Sigmoid colon (tissue), 7 donors: ENCODE measurements around the gene GRAMD1B. TPM values are rescaled to one million over a fixed set of nuclear protein-coding genes. Genes with fewer than 3 reads are reported as not detected.

ENCODE experiments used
- DNase-seq: peaks from one replicate; pipeline ENCODE4 v3.0.0-alpha.2; 2019
- H3K27ac ChIP-seq, 4 donors: fragments of 200-600 bp; sonication (generic); one replicate each; pipeline ENCODE4 v1.5.1; 2016 to 2019; ENCODE audit warnings: mild to moderate bottlenecking in 1 of 4
- H3K27me3 ChIP-seq, 3 donors: fragments of 200-600 bp; sonication (generic); one replicate each; pipeline ENCODE4 v1.5.1; 2019; ENCODE audit warnings: mild to moderate bottlenecking in 1 of 3
- H3K36me3 ChIP-seq, 4 donors: fragments of 200-600 bp; sonication (generic); one replicate each; pipeline ENCODE4 v1.5.1; 2016 to 2019
- H3K4me1 ChIP-seq, 4 donors: fragments of 200-600 bp; sonication (generic); one replicate each; pipeline ENCODE4 v1.5.1; 2017 to 2019
- H3K4me3 ChIP-seq, 4 donors: fragments of 200-600 bp; sonication (generic); one replicate each; pipeline ENCODE4 v1.5.1; 2017 to 2019; ENCODE audit warnings: mild to moderate bottlenecking in 2 of 4, moderate library complexity in 1 of 4
- H3K9me3 ChIP-seq, 4 donors: fragments of 200-600 bp in 3 of 4; sonication (generic) in 3 of 4; one replicate each; pipeline versions ENCODE4 v1.5.1 to v1.6.1; 2013 to 2019
- EP300 ChIP-seq, 4 donors: sonication (generic); formaldehyde crosslinking; IDR thresholded peaks; one replicate each; pipeline ENCODE4 v1.6.1; 2017; ENCODE audit warnings: antibody characterized with exemption in 4 of 4
- POLR2A ChIP-seq, 2 donors: fragments of 450-650 bp; IDR thresholded peaks; one replicate each; pipeline ENCODE4 v1.6.1; 2016; ENCODE audit warnings: antibody characterized with exemption in 2 of 2, mild to moderate bottlenecking in 2 of 2, moderate library complexity in 2 of 2
- POLR2AphosphoS5 ChIP-seq, 4 donors: sonication (generic); formaldehyde crosslinking; IDR thresholded peaks; one replicate each; pipeline ENCODE4 v1.6.1; 2017; ENCODE audit warnings: antibody characterized with exemption in 4 of 4
- WGBS, 2 donors: extraction: QIAGEN DNeasy Blood & Tissue Kit; methylation state at CpG; one replicate each; pipeline ENCODE4 v1.1.7; 2013; 5-methylcytosine and 5-hydroxymethylcytosine counted together
- intact Hi-C: fragments of 100-400 bp; cut with DNase I; formaldehyde crosslinking; loops from one replicate; pipeline ENCODE4 v1.15.1; 2023
- polyA plus RNA-seq, 3 donors: library from polyadenylated mRNA; stranded (reverse); fragments of 200-250 nt; gene quantifications; one replicate each; pipeline ENCODE4 v1.2.3, GENCODE V29; 2013
- total RNA-seq, 4 donors: library from RNA; depleted of rRNA; stranded (reverse); fragments of >200 nt; gene quantifications; one replicate each; pipeline ENCODE4 v1.1.0, GENCODE V29; 2016
- TF ChIP-seq, protein P1 (sequence below), 4 experiments: fragments of 450-650 bp in 3 of 4; fragments of 200-600 bp in 1 of 4; IDR thresholded peaks; one replicate each; pipeline ENCODE4 v1.5.1; 2016 to 2019; ENCODE audit warnings: antibody characterized with exemption in 4 of 4, mild to moderate bottlenecking in 3 of 4, moderate library complexity in 2 of 4
- donor health status: healthy with polysubstance abuse.
- donor health status: Bipolar disorder and iron deficiency.
- donor health status: healthy.

Gene GRAMD1B
- total and polyA plus RNA-seq, 7 donors = 1.8 to 5.0 (median 3.5) TPM

DNA sequence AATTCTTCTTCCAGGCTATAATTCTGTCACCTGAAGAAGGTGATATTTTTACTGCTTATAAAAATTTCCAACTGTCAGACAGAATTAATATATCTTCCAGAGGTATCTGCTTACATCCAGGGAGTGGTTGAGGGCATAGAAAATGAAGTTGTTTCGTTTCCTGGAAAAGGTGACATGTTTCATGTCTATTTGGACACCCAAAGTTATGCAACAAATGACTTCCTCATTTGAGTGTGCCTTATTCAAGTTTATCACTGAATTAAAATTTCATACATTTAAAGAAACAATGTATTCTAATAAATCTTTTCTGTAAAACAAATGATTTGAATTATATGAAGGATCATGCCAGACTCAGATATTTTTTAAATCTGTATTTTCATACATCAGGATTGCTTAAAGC, 8.5 kb upstream of the GRAMD1B start:
- Histone ChIP-seq H3K27ac (no peak overlapping the region), H3K9me3 (no peaks in the 10 kb centered on the region), H3K4me3 (no peak overlapping the region), H3K4me1 (no peaks in the 10 kb centered on the region), H3K36me3 (no peaks in the 10 kb centered on the region), H3K27me3 (no peaks in the 10 kb centered on the region)
- TF ChIP-seq, protein P1, sequence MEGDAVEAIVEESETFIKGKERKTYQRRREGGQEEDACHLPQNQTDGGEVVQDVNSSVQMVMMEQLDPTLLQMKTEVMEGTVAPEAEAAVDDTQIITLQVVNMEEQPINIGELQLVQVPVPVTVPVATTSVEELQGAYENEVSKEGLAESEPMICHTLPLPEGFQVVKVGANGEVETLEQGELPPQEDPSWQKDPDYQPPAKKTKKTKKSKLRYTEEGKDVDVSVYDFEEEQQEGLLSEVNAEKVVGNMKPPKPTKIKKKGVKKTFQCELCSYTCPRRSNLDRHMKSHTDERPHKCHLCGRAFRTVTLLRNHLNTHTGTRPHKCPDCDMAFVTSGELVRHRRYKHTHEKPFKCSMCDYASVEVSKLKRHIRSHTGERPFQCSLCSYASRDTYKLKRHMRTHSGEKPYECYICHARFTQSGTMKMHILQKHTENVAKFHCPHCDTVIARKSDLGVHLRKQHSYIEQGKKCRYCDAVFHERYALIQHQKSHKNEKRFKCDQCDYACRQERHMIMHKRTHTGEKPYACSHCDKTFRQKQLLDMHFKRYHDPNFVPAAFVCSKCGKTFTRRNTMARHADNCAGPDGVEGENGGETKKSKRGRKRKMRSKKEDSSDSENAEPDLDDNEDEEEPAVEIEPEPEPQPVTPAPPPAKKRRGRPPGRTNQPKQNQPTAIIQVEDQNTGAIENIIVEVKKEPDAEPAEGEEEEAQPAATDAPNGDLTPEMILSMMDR (IDR thresholded peaks at IDR 0.05) = no peak
- no peak for TF ChIP-seq EP300 (IDR thresholded peaks at IDR 0.05)
- TF ChIP-seq POLR2AphosphoS5 (IDR thresholded peaks at IDR 0.05) = no peak
- TF ChIP-seq POLR2A (IDR thresholded peaks at IDR 0.05) = no peak
- 33 to 35% methylated on average over 1 of the region's 1 CpG for WGBS, 2 donors
- intact Hi-C loops = no loop called here
- no peak for DNase-seq

DNA sequence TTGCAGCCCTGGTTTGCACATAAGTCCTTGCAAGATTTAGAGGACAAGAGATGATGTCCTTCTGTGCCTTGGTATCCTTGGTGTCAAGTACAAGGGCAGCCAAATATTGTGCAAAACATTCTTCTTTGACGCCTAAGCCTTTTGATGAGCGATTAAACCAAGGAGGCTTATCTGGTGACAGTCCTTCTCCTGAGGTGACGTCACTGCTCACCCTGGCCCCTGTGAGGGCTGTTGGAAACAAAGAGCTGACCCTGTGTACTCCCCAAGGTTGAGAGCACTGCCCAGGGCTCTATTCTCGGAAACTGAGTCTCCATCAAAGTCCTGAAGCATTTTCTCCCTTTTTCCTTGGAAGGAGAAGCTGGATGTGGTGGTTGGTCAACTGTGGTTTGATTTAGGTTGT, 4.7 kb upstream of the GRAMD1B start:
- Histone ChIP-seq H3K9me3 (no peaks in the 10 kb centered on the region), H3K36me3 (no peaks in the 10 kb centered on the region), H3K4me1 (peaks cover 0 to 11% (median 6%) of the 10 kb centered on the region in 4 donors), H3K27ac (no peak overlapping the region), H3K4me3 (no peak overlapping the region), H3K27me3 (peaks cover 0 to under 1% (median 0%) of the 10 kb centered on the region in 3 donors)
- 86 to 90% methylated on average over 4 of the region's 4 CpGs for WGBS, 2 donors
- no peak for DNase-seq
- intact Hi-C loops = no loop called here
- TF ChIP-seq, protein P1 (IDR thresholded peaks at IDR 0.05) = no peak
- TF ChIP-seq POLR2A (IDR thresholded peaks at IDR 0.05) = no peak
- TF ChIP-seq POLR2AphosphoS5 (IDR thresholded peaks at IDR 0.05) = no peak
- no peak for TF ChIP-seq EP300 (IDR thresholded peaks at IDR 0.05)

DNA sequence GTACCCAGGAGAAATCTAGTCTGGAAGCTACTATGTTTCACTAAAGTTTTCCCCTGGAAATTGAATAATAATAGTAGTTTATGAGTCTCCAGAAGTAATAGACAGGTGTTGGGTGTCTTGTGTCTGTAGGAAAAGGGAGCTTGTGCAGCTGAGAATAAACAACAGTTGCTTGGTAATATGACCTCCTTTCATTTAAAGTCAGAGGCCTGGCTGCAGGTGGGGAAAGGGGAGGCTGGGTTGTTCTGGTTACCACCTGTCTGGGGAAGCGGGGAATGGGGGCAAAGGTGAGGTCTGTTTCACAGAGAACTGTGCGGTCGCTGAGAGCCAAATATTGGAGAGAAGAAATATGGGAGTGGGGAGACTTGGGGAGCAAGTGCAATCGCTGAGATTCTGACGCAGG, 3.3 kb upstream of the GRAMD1B start:
- no peak overlapping the region for H3K4me3 ChIP-seq
- no peaks in the 10 kb centered on the region for H3K36me3 ChIP-seq
- intact Hi-C loops = no loop called here
- no peak for TF ChIP-seq POLR2A (IDR thresholded peaks at IDR 0.05)
- TF ChIP-seq, protein P1 (IDR thresholded peaks at IDR 0.05) = no peak
- no peak for TF ChIP-seq POLR2AphosphoS5 (IDR thresholded peaks at IDR 0.05)
- TF ChIP-seq EP300 (IDR thresholded peaks at IDR 0.05) = no peak
- no peaks in the 10 kb centered on the region for H3K9me3 ChIP-seq
- WGBS, 2 donors = 89 to 92% methylated on average over 5 of the region's 5 CpGs
- H3K27ac ChIP-seq = no peak overlapping the region
- H3K4me1 ChIP-seq = peaks cover 0 to 25% (median 15%) of the 10 kb centered on the region in 4 donors
- DNase-seq = no peak
- H3K27me3 ChIP-seq = peaks cover 3 to 15% (median 13%) of the 10 kb centered on the region in 3 donors

DNA sequence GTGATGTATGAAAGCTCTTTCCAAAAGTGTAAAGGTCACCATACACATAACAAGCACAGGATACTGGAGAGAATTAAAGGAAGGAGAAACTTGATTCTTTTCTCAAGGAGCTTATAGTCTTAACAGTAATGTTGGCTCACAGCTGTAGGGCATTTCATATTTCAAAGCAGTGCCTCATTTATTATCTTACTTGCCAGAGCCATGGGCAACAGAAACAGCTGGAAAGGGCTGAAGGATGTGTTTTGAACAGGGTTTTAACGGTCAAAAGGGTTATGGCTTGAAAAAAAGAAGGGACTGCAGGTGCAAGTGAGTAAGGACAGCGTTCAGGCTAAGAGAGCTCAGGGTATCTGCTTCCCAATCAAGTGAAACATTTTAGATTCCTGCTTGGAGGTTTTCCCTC, 2.7 kb upstream of the GRAMD1B start:
- 78% methylated on average over 2 of the region's 2 CpGs for WGBS, 2 donors
- Histone ChIP-seq H3K4me3 (no peak overlapping the region), H3K9me3 (no peaks in the 10 kb centered on the region), H3K36me3 (no peaks in the 10 kb centered on the region), H3K27ac (no peak overlapping the region), H3K4me1 (peaks cover 0 to 25% (median 15%) of the 10 kb centered on the region in 4 donors), H3K27me3 (peaks cover 3 to 21% (median 18%) of the 10 kb centered on the region in 3 donors)
- TF ChIP-seq POLR2A (IDR thresholded peaks at IDR 0.05) (no peak), EP300 (IDR thresholded peaks at IDR 0.05) (no peak)
- intact Hi-C loops = no loop called here
- no peak for DNase-seq

DNA sequence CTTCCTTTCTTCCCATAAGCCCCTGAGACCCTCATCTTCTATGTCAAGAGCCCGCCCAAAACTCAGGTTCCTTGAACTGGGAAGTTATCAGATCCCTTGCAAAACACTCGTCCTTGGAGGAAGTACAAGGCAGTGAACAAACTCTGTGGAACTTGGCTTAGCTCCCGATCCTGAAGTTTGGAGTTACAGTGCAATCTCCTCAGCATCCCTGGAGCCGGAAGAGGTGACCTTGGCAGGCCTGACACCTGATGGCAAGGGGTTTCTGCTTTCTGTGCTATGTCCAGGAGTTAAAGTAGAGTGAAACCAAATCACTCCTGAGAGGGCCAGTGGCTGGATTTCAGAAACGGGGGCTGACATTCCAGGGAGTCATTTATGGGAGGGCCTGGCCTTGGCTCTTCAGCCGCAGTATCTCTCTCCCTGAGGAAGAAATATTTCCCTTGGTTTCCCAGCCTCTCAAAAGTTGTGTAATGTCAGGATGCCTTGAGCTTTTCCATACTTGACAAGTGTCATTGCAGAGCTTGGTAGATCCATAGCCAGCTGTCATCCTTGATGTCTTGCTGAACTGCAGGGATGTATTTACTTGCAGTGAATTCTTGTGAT, 1.9 kb upstream of the GRAMD1B start:
- Histone ChIP-seq H3K36me3 (no peaks in the 10 kb centered on the region), H3K9me3 (no peaks in the 10 kb centered on the region), H3K27ac (no peak overlapping the region), H3K27me3 (peaks cover 3 to 27% (median 18%) of the 10 kb centered on the region in 3 donors), H3K4me1 (peaks cover 0 to 25% (median 15%) of the 10 kb centered on the region in 4 donors), H3K4me3 (no peak overlapping the region)
- TF ChIP-seq, protein P1 (IDR thresholded peaks at IDR 0.05) = no peak
- no peak for TF ChIP-seq EP300 (IDR thresholded peaks at IDR 0.05)
- TF ChIP-seq POLR2A (IDR thresholded peaks at IDR 0.05) = no peak
- no peak for TF ChIP-seq POLR2AphosphoS5 (IDR thresholded peaks at IDR 0.05)
- no peak for DNase-seq
- 73 to 78% methylated on average over 6 of the region's 6 CpGs for WGBS, 2 donors
- intact Hi-C loops = no loop called here
